Activated T-cell treated with anti-CD3 and anti-CD28 coated beads, Interleukin-2, amount 50 U/mL, for 24 hours (primary cell): ENCODE results near the gene ATP5F1D.

Experiments used
- DNase-seq: peaks from one replicate; pipeline ENCODE4 v3.0.0-alpha.2; 2020
- H3K27ac Mint-ChIP-seq: 2 replicates; pipeline ENCODE4 v1.8.0; 2020; ENCODE audit warnings: mild to moderate bottlenecking, mixed read lengths
- H3K27me3 Mint-ChIP-seq: 2 replicates; pipeline ENCODE4 v1.8.0; 2020; ENCODE audit warnings: mixed read lengths
- H3K36me3 Mint-ChIP-seq: 2 replicates; pipeline ENCODE4 v1.8.0; 2020; ENCODE audit warnings: low read depth, mixed read lengths
- H3K4me1 Mint-ChIP-seq: 2 replicates; pipeline ENCODE4 v1.8.0; 2020; ENCODE audit warnings: low read depth, mixed read lengths
- H3K4me3 Mint-ChIP-seq: 2 replicates; pipeline ENCODE4 v1.8.0; 2020; ENCODE audit warnings: mild to moderate bottlenecking, moderate library complexity, mixed read lengths
- H3K9me3 Mint-ChIP-seq: 2 replicates; pipeline ENCODE4 v1.8.0; 2020; ENCODE audit warnings: mixed read lengths

The ATP5F1D gene

GRCh38 chr19:1262623-1263123, 21.1 kb downstream of the ATP5F1D start:
- Mint-ChIP-seq H3K4me3 (peak overlapping the region; percentile 67), H3K27me3 (no peaks in the 10 kb centered on the region), H3K4me1 (peaks cover 71% of the 10 kb centered on the region), H3K9me3 (no peaks in the 10 kb centered on the region), H3K36me3 (peaks cover 42% of the 10 kb centered on the region), H3K27ac (peak overlapping the region; percentile 50)
- DNase-seq, result no peak

DNA sequence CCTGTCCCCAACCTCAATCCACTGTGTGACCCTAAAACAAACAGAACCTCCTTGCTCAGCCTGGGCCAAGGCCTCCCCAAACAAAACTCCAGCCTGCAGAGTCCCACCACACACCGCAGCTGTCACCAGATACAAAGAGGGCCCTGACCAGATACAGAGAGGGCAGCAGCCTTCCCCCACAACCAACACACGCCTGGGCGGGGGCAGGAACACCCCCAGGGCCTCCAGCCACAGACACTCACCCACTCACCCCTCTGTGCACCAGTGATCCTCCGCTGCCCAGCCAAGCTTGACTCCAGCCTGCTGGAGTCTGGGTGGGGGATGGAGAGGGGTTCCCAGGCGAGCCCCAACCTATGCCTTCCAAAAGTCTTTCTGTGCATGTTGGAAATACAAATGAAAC, 21.6 kb downstream of the ATP5F1D start:
- Mint-ChIP-seq H3K4me1 (peaks cover 71% of the 10 kb centered on the region), H3K27me3 (no peaks in the 10 kb centered on the region), H3K4me3 (peak overlapping the region; percentile 67), H3K36me3 (peaks cover 37% of the 10 kb centered on the region), H3K9me3 (no peaks in the 10 kb centered on the region), H3K27ac (peak overlapping the region; percentile 84)
- DNase-seq, result no peak

GRCh38 chr19:1264801-1265614, 23.5 kb downstream of the ATP5F1D start:
- no peaks in the 10 kb centered on the region for H3K9me3 Mint-ChIP-seq
- H3K27ac Mint-ChIP-seq, result peak overlapping the region; percentile 83
- peaks cover 62% of the 10 kb centered on the region for H3K4me1 Mint-ChIP-seq
- peaks cover 29% of the 10 kb centered on the region for H3K36me3 Mint-ChIP-seq
- no peaks in the 10 kb centered on the region for H3K27me3 Mint-ChIP-seq
- DNase-seq, result no peak
- H3K4me3 Mint-ChIP-seq, result peak overlapping the region; percentile 27

GRCh38 chr19:1265615-1266128, 24.1 kb downstream of the ATP5F1D start:
- Mint-ChIP-seq H3K36me3 (peaks cover 36% of the 10 kb centered on the region), H3K4me3 (peak overlapping the region; percentile 51), H3K4me1 (peaks cover 65% of the 10 kb centered on the region), H3K27me3 (no peaks in the 10 kb centered on the region), H3K9me3 (no peaks in the 10 kb centered on the region), H3K27ac (peak overlapping the region; percentile 86)
- DNase-seq, result peak; percentile 66

DNA sequence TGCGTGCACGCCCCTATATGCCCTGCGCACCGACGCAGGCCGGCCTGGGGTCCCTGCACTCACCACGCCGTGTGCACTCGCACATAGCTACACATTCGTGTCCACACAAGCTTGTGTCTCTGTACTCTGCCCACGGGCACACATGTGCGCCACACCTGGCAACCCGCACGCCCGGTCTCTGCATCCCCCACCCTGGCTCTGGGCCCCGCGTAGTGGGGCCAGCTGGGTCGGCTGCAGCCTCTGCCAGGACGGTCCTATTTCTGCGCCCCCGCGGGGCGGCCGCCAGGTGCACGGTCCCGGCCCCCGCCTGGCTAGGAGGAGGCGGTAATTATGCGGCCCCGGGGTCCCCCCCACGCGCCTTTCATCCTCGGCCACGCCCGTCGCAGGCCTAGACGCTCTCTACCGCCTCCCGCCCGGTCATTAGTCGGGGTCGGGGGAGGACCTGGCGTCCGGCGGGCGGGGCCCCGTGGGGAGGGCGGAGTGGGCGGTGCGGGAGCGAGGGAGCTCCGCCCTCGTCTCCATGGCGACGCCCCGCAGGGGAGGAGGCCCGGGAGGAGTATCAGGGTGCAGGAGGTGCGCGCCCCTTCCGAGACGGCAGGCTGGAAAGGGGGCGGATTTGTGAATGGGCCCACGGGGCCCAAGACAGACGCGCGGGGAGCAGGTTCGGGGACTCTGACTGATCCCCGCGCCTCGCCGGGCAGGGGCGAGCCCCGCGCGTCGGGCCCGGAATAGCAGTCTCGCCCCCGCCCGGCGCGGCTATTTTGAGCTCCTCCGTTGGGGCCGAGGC, 24.8 kb downstream of the ATP5F1D start:
- H3K27ac Mint-ChIP-seq, result peak overlapping the region; percentile 86
- no peaks in the 10 kb centered on the region for H3K27me3 Mint-ChIP-seq
- H3K4me3 Mint-ChIP-seq, result peak overlapping the region; percentile 51
- peaks cover 41% of the 10 kb centered on the region for H3K36me3 Mint-ChIP-seq
- peak; percentile 90 for DNase-seq
- peaks cover 71% of the 10 kb centered on the region for H3K4me1 Mint-ChIP-seq
- H3K9me3 Mint-ChIP-seq, result no peaks in the 10 kb centered on the region

DNA sequence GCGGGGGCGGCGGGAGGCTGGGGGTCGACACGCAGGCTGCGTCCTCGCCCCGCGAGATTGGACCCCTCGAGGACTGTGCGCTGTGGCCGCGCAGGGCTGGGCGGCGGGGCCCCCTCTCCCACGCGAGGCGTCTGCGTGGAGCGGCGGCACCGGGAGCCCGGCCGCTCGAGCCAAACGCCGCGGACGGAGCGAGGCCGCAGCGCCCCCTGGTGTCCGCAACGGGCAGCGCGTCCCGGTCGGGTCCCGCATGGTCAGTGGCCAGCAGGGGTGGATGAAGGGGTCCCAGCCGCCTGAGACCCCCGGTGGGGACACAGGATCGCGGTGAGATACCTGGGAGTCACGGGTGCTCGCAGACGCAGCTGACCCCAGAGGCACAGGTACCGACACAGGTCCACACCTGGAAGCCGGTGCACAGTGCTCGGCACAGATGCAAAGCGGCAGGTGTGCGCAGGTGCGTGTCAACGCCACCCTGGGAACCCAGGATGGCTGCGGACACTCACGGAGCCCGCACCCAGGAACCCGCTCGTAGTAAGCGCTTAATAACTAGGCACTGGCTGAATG, 25.4 kb downstream of the ATP5F1D start:
- Mint-ChIP-seq H3K9me3 (no peaks in the 10 kb centered on the region), H3K27me3 (no peaks in the 10 kb centered on the region), H3K4me3 (peak overlapping the region; percentile 62), H3K4me1 (peaks cover 71% of the 10 kb centered on the region), H3K36me3 (peaks cover 41% of the 10 kb centered on the region), H3K27ac (peak overlapping the region; percentile 66)
- DNase-seq, result peak; percentile 86

GRCh38 chr19:1267477-1268225, 26.1 kb downstream of the ATP5F1D start:
- Mint-ChIP-seq H3K4me3 (peak overlapping the region; percentile 91), H3K36me3 (peaks cover 47% of the 10 kb centered on the region), H3K4me1 (peaks cover 73% of the 10 kb centered on the region), H3K27ac (peak overlapping the region; percentile 89), H3K9me3 (no peaks in the 10 kb centered on the region), H3K27me3 (no peaks in the 10 kb centered on the region)
- DNase-seq, result peak; percentile 54

- H3K27me3 Mint-ChIP-seq, result no peaks in the 10 kb centered on the region
- H3K36me3 Mint-ChIP-seq, result peaks cover 51% of the 10 kb centered on the region
- no peaks in the 10 kb centered on the region for H3K9me3 Mint-ChIP-seq
- H3K27ac Mint-ChIP-seq, result peak overlapping the region; percentile 89
- no peak for DNase-seq
- peaks cover 73% of the 10 kb centered on the region for H3K4me1 Mint-ChIP-seq
- H3K4me3 Mint-ChIP-seq, result peak overlapping the region; percentile 91
Measured at GRCh38 chr19:1268226-1269064, 26.9 kb downstream of the ATP5F1D start.

DNA sequence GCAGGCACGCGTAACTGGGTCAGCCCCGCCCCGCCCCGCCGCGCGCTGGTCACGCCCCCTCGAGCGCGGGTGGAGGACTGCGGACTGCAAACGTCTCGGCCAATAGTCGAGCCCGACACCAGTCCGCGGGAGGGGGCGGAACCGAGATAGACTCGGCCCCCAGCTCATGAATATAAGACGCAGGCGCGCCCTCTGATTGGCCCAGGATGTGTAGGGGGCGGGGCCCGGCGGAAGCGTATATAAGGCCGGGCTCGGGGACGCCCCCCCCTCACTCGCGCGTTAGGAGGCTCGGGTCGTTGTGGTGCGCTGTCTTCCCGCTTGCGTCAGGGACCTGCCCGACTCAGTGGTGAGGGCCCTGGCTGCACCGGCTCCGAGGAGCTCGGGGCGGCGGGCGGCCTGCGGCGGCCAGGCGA, 27.5 kb downstream of the ATP5F1D start, which contains the start of gene CIRBP:
Gene CIRBP (plus strand): TSS at position 268 of the 413 bp plus-strand sequence. CDS start 1,602 bp downstream, outside the sequence.
- H3K36me3 Mint-ChIP-seq, result peaks cover 58% of the 10 kb centered on the region
- DNase-seq, result peak; percentile 99
- H3K27ac Mint-ChIP-seq, result peak within 1 kb of the TSS; percentile 97
- H3K27me3 Mint-ChIP-seq, result no peaks in the 10 kb centered on the region
- H3K9me3 Mint-ChIP-seq, result no peaks in the 10 kb centered on the region
- peak within 1 kb of the TSS; percentile 91 for H3K4me3 Mint-ChIP-seq
- H3K4me1 Mint-ChIP-seq, result peaks cover 79% of the 10 kb centered on the region

GRCh38 chr19:1269478-1270212, 28.1 kb downstream of the ATP5F1D start:
- Mint-ChIP-seq H3K27ac (peak overlapping the region; percentile 97), H3K9me3 (no peaks in the 10 kb centered on the region), H3K4me1 (peaks cover 79% of the 10 kb centered on the region), H3K27me3 (no peaks in the 10 kb centered on the region), H3K4me3 (peak overlapping the region; percentile 91), H3K36me3 (peaks cover 58% of the 10 kb centered on the region)
- DNase-seq, result peak; percentile 92

DNA sequence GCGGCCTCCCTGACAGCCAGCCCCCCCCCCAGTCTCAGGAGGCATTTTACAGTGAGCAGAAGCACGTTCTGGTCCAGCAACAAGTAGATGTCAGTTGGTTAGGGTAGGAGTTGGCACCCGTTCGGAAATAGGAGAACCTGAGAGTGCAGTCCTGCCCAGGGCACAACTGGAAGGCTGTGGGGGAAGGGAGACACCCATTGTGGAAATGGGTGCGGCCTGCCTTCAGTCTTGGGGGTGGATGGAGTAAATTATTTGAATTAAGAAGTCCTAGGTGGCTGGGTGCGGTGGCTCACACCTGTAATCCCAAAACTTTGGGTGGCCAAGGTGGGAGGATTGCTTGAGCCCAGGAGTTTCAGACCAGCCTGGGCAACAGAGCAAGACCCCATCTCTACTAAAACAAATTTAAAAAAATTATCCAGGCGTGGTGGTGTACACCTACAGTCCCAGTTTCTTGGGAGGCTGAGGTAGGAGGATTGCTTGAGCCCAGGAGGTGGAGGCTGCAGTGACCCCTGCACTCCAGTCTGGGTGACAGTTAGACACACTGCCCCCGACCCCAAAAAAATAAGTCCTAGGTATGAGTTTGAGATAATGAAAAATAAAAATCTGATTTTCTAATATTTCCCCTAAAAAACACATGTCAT, 28.8 kb downstream of the ATP5F1D start:
- Mint-ChIP-seq H3K36me3 (peaks cover 53% of the 10 kb centered on the region), H3K27me3 (no peaks in the 10 kb centered on the region)

GRCh38 chr19:1270854-1271527, 29.4 kb downstream of the ATP5F1D start:
- peak; percentile 59 for DNase-seq
- Mint-ChIP-seq H3K36me3 (peaks cover 53% of the 10 kb centered on the region), H3K9me3 (no peaks in the 10 kb centered on the region), H3K4me1 (peaks cover 68% of the 10 kb centered on the region), H3K27ac (peak overlapping the region; percentile 97), H3K4me3 (peak overlapping the region; percentile 91), H3K27me3 (no peaks in the 10 kb centered on the region)

More for the DNA sequence above, 28.8 kb downstream of the ATP5F1D start:
- Mint-ChIP-seq H3K9me3 (no peaks in the 10 kb centered on the region), H3K4me1 (peaks cover 73% of the 10 kb centered on the region), H3K4me3 (peak overlapping the region; percentile 91), H3K27ac (peak overlapping the region; percentile 97)
- DNase-seq, result no peak
